GM12873 (cell line): ENCODE results near the gene FOXN3.

Source experiments
- TF ChIP-seq, protein P1 (sequence below): IDR thresholded peaks from 2 replicates; pipeline ENCODE4 v1.5.1; 2012; ENCODE audit warnings: low read depth, mild to moderate bottlenecking, moderate library complexity, low read length, control low read depth; ENCODE audit not compliant: insufficient read depth; ENCODE audit errors: missing control alignments

FOXN3 gene

DNA sequence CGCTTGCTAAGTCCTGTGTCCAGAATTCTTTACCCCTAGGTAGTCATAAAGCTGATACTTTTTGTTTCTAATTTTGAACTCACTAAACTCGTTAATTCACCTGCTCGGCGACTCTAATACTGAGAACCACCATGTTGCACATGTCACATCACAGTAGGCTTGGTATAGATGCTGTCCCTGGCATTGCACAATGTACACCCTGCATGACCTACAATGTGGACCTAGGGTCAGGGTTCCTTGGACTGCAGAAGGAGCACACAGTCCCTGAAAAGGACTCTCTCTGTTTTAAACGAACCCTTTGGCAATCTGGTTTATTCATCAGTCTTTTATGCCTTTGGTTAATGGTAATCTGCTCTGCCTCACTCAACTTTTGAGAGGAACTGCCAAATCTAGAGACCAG is 272.4 kb downstream of the FOXN3 start:
- TF ChIP-seq, protein P1, sequence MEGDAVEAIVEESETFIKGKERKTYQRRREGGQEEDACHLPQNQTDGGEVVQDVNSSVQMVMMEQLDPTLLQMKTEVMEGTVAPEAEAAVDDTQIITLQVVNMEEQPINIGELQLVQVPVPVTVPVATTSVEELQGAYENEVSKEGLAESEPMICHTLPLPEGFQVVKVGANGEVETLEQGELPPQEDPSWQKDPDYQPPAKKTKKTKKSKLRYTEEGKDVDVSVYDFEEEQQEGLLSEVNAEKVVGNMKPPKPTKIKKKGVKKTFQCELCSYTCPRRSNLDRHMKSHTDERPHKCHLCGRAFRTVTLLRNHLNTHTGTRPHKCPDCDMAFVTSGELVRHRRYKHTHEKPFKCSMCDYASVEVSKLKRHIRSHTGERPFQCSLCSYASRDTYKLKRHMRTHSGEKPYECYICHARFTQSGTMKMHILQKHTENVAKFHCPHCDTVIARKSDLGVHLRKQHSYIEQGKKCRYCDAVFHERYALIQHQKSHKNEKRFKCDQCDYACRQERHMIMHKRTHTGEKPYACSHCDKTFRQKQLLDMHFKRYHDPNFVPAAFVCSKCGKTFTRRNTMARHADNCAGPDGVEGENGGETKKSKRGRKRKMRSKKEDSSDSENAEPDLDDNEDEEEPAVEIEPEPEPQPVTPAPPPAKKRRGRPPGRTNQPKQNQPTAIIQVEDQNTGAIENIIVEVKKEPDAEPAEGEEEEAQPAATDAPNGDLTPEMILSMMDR: no peak

DNA sequence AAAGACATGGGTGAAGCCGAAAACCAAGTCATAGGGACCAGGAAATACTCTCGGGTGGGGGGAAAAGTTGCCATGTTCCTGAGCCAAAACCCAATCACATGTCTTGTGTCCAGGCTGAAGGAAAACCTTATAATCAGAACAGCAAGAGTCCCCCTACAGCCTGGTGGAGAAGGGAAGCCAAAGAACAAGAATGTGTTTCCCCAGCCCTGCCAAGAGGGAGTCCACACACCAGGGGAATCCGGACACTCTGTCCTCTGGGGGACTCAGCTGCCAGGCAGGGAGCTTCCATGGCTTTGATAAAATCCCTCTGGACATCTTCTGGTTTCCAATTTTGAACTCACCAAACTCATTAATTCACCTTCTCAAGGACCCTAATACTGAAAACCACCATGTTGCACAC is 273.0 kb downstream of the FOXN3 start:
- TF ChIP-seq, protein P1: no peak

DNA sequence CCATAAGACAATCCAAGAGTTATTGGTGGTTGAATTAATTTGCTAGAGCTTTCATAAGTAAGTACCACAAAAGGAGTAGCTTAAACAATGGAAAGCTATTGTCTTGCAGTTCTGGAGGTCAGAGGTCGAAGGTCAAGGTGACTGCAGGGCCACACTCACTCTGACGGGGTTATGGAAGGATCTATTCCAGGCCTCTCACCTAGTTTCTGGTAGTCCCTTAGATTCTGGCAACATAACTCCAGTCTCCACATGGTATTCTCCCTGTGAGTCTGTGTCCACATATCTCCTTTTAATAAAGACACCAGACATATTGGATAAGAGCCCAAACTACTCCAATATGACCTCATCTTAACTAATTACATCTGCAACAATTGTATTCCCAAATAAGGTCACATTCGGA is 273.4 kb downstream of the FOXN3 start:
- TF ChIP-seq, protein P1: no peak

DNA sequence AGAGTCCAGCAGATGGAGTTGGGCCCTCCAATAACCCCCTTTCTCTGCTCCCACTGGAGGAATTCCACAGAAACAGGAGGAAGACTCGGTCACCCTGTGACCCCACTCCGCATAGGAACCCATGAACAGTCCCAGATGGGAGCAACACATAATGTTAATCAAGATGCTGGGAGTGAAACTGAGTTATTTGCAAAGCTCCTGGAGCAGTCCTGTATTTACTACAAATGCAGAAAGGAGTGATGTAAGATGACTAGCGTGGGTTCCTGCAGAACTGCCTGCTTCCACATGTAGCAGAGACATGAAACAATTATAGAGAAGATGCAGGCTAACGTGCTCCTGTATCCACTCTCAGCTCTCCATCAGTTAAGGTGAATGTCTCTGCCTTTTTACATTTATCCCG is 274.7 kb downstream of the FOXN3 start:
- TF ChIP-seq, protein P1: no peak

DNA sequence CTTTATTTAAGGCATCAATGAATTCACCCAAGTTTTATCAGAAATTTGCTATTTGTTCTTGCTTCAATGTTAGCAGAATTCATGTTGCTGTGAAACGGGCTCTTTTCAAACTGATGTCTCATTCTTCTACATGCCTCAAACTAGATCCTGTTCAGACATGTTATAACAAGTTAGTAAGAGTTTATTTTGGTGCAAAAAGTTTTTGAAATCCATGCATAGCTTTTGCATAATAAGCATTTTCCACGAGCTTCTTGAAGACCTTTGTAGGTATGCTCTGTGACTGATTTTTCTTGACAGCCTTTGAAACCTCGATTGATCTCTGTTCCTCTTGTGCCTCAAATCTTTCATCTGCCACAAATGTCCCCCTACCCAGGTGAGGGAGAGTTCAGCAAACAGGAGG is 275.2 kb downstream of the FOXN3 start:
- TF ChIP-seq, protein P1: no peak

DNA sequence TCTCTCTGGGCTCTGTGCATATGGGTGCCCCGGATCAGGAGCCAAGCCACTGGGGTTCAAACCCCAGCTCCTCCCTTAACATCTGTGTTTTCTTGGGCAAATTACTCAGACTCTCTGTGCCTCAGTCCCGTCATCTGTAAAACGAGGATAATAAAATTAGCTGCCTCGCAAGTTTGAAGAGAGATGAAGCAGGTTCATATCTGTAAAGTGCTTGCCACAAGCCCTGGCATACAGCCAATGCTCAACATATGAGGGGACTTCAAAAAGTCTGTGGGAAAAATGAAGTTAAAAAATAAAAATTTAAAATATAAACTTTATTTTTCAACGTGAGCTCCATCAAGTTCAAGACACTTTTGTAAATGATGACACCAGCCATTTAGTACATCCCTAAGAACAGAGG is 276.7 kb downstream of the FOXN3 start:
- TF ChIP-seq, protein P1: no peak

DNA sequence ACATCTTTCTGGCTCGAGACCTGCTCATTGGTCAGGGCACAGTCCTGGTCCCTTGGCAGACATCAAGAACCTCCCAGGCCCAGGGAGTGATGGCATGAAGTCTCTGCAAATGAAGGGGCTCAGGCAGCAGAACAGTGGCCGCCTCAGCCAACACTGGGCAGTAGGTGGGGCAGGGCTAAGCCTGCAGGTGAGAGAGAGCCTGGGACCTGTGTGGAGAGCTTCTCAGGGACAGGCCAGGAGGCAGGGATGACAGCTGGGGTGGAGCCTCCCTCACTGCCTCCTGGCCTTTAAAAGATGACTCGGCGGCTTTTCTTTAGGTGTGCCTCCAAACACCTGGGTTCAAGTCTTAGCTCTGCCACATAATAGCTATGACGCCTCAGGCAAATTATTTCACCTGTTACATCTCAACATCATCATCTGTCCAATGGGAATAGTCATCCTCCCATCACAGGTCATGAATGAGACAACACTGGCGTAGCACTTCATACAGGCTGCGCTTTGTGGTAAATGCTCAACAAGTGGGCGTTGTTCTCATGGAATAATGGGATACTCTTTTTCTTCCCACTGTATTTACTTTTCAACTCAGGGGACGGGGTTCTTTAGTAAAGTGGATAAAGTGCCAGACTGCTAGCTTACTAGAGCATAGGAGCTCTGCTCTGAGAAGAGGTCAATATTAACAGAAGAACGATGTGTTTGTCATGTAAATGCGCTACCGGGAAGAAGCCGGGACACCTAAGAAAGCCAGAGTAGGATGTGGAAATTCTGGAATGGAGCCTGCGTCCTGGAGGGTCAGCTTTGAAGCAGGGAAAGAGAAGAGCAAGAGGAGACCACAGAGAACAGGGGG is 277.4 kb downstream of the FOXN3 start:
- TF ChIP-seq, protein P1: no peak
